ENCODE data around the gene NOS3.

GRCh38 chr7:150979713-150980390 is 11.0 kb upstream of the NOS3 start:
- TF ChIP-seq, protein P1, sequence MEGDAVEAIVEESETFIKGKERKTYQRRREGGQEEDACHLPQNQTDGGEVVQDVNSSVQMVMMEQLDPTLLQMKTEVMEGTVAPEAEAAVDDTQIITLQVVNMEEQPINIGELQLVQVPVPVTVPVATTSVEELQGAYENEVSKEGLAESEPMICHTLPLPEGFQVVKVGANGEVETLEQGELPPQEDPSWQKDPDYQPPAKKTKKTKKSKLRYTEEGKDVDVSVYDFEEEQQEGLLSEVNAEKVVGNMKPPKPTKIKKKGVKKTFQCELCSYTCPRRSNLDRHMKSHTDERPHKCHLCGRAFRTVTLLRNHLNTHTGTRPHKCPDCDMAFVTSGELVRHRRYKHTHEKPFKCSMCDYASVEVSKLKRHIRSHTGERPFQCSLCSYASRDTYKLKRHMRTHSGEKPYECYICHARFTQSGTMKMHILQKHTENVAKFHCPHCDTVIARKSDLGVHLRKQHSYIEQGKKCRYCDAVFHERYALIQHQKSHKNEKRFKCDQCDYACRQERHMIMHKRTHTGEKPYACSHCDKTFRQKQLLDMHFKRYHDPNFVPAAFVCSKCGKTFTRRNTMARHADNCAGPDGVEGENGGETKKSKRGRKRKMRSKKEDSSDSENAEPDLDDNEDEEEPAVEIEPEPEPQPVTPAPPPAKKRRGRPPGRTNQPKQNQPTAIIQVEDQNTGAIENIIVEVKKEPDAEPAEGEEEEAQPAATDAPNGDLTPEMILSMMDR (IDR thresholded peaks at IDR 0.05) = no peak
- no peak for TF ChIP-seq POLR2A (IDR thresholded peaks at IDR 0.05)

Data from uterus (tissue), 2 donors.